HG02610 (cell line): ENCODE results near the gene TEX44.

Experiments
- ATAC-seq: cut with Tn5 transposase; IDR thresholded peaks from one replicate; pipeline ENCODE4 v1.9.1; 2021; ENCODE audit warnings: mild to moderate bottlenecking, moderate library complexity; ENCODE audit not compliant: unreplicated experiment

TEX44 gene

DNA sequence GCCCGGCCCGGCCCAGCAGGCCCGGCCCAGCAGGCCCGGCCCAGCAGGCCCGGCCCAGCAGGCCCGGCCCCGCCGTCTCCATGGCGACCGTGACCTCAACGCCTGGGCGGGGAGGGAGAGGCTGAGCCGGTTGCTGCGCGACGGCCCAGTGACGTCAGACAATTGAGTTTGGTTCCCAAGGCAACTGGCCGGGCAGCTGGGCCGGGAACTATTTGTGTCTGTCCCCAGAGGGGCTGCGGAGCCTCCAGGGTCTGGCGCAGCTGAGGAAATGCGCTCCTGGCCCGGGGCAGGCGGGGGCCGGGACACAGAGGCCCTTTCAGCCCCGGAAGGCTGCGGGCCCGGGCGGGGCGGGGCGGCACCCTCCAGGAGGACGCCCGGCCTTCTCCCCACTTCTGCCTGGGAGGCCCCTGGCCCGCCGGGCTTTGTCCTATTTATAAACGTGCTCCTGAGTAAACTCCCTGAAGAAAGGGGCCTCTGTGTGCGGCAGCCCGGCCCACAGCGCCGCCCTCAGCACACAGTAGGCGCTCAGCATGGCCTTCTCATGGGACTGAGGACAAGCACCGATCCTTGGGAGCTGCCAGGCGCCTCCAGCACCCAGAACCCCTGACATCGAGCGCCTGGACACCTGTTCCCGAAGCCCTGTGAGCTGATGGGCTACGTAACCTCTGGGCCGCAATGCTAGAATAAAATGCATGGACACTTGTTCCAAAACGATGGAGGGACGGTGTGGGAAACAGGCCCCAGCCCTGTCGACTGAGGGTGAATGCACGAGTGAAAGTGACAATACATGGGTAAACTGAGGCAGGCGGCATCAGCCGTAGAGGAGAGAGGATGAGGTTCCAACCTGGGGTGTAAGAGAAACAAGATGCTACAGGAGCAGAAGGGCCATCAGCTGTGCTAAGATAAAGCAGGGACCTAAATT is 12.3 kb downstream of the TEX44 start:
- ATAC-seq = peak; percentile 82

GRCh38 chr2:231605607-231606091 is 13.0 kb downstream of the TEX44 start:
- no peak for ATAC-seq

DNA sequence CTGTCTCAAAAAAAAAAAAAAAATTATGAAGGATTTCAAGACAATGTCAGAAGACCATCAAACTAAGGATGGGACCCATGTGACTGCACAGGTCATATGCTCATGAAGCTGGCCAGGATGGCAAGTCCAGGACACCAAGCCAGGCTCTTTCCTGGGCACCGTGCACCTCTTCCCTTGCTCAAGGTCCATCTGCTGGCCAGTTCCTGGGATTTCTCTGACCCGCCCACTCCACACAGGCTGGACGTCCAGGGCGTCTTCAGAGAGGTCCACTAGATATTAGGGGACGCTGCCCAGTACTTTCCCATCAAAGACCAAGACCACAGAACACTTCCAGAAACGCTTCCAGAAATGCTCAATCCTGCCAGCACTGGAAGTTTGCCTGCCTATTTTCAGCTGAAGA is 14.3 kb downstream of the TEX44 start:
- ATAC-seq = no peak

DNA sequence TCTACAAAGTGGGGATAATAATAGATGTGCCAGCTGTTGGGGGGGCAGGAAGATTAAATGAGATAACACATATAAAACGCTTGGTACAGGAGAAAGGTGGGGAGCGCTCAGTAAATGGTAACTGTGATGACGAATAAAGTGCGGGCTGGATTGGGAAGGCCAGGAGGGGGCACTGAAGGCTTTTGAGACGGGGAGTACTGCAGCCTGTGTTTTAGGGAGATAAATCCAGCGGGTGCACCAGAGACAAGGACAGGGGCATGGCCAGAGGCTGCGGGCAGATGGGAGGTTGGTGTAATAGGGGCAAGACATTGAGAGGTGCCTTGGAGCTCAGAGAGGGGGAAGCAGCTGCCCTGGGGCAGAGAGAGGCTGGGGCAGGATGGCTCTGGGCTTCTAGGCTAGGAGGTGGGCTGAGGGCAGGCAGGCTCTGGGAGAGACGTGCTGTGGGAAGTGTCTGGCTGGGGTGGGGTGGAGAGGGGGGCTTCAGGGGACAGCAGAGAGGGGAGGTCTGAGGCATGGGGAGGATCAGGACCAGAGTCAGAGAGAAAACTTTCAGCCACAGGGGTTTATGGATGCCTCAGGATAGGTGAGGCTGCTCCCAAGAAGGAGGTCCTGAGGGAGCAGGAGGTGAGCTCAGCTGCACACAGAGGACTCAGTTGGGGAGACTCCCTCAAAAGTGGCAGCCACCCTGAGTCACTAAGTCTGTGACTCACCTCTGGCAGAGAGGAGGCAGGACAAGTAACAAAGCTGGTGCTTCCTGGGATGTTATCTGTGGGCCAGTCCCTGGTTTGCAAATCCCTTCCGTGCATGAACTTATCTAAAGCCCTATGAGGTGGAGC is 18.8 kb downstream of the TEX44 start:
- no peak for ATAC-seq

DNA sequence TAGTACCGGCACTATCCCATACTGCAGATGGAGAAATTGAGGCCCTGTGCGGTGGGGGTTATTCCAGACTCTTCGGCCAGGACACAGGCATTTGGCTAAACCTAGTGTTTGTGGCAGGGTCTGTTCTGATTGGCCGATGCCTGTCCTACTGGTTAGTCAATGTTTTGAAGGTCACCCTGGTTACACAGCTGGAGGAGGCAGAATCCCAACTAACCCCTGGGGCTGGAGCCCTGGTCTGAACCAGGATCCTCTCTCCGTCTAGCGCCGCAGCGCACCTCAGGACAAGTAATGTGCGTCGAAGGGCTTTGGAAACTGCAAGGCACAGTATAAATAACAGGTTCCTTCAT is 19.4 kb downstream of the TEX44 start:
- no peak for ATAC-seq

GRCh38 chr2:231612456-231613330 is 20.0 kb downstream of the TEX44 start:
- ATAC-seq = peak; percentile 44

- ATAC-seq = no peak
These were observed 20.6 kb downstream of the TEX44 start for GRCh38 chr2:231613331-231613662.

DNA sequence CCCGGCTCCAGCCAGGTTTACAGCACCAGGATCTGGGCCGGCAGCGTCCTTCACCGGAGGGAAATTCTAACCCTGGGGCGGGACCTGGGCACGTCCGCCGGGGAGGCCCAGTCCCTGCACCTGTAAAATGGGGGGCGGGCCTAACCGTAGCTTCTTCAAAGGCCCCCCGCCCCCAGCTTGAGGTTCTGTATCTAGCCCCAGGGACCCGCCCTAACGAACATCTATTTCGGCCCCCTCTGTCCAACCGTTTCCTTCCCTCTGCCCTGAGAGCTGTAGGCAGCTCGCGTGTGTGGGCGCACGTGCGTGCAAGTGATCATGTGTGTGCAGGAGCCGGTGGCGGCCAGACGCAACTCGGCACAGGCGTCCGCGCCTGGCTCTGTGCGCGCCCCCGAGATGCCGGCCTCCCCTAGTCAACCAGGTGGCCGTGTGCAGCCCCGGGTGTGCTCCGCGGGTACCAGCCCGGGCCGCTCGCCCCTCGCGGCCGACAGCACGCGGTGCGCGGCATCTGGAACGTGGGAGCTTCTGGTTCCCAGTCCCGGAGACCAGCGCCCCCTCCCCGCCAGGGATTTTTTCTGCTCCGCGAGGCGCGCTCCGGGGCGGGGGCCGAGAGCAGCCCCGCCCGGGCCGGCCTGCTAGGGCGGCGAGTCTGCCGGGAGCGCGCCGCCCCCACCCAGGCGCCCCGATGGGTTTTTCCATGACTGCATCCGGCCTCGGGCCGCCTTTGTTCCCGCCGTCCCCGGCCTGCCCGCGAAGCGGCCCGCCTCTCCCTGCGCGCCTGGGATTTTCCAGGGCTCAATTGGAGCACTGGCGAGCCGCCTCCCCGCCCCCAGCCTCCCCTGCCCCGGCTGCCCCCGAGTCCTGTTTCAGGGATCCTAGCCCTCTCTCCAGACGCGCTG is 21.2 kb downstream of the TEX44 start:
- peak; percentile 56 for ATAC-seq

DNA sequence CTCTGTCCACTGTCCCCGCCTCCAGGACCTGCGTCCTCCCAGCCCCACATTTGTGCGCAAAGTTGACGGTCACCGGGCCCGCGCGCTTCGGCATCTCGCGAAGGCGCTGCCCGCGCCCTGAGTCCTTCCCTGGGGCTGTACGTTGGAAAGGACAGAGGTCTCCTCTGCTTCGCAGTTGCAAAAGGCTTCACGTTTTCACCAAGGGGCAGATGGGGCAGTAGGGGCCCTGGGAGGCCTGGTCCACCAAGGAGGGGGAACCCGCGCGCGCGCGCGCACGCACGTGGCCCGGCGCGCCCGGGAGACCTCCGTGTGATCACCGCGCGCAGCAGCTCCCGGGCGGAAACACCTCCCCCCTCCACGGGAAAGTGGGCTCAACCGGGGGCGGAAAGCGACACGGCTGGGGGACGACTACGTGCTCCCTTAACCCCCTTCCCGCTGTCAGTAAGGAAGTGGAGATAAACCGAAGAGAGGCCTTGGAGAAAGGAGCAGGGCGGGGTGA is 21.9 kb downstream of the TEX44 start:
- ATAC-seq = no peak

- ATAC-seq = no peak
These were observed 22.5 kb downstream of the TEX44 start for GRCh38 chr2:231615058-231615671.

DNA sequence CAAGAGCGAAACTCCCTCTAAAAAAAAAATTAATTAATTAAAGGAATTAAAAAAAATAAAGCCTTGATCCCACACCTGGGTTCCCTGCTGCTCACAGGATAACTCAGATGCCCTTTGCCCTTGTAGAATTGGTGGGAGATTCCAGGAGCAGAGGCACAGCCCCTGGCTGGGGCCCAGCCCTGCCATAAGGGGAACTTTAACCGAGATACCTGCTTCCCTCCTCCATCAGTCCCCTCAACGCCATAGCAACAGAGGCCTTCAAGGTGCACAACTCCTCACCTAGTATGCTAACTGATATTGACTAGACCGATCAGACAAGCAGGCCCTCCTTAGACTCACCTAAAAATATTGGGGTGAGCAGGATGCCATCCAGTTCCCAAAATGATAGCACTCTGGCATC is 23.6 kb downstream of the TEX44 start:
- ATAC-seq = no peak

- no peak for ATAC-seq
These were observed 24.6 kb downstream of the TEX44 start for GRCh38 chr2:231617059-231617926.

GRCh38 chr2:231621051-231621879 is 28.6 kb downstream of the TEX44 start:
- ATAC-seq = no peak

DNA sequence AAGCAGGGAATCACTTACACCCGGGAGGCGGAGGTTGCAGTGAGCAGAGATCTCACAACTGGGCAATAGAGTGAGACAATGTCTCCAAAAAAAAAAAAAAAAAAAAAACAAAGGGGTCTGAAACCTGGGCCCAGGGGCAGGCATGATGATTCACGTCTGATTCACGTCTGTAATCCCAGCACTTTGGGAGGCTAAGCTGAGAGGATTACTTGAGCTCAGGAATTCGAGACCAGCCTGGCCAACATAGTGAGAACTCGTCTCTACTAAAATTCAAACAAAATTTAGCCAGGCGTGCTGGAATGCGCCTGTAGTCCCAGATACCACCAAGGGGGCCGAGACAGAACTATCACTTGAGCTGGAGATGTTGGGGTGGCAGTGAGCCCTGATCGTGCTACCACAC is 30.3 kb downstream of the TEX44 start:
- ATAC-seq = no peak

- no peak for ATAC-seq
These were observed 33.8 kb downstream of the TEX44 start for GRCh38 chr2:231626449-231626848.

DNA sequence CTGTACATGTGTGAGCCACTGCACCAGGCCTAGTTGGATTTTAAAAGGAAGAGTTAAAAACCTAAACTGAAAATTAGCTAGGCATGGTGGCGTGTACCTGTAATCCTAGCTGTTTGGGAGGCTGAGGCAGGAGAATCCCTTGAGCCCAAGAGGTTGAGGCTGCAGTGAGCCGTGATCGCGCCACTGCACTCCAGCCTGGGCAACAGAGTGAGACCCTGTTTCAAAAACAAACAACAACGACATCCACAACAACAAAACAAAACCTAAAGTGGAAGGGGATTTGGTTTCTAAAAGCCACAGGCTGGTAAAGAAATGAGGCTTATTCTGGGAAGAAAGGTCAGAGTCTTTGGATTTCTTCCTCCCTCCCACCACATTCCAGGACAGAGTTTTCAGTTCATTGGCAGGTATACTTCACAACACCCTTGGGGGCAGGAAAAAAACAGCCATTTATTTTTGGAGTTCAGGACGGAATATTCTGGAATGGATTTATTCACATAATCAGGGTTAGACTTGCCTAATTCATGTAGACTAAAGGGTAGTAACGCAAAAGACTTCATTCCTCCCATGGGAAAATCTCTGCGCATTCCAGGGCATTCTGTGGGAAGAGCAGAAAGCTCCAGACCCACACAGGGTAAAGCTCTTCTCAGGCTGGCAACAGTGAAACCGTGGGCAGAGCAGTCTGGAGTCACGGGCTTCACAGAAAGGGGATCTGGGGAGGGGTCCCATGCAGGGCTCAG is 34.9 kb downstream of the TEX44 start:
- ATAC-seq = no peak
